Calu3 (cell line): ENCODE measurements around the gene PRAMEF2. TPM values are rescaled to one million over a fixed set of nuclear protein-coding genes. Genes with fewer than 3 reads are reported as not detected.

Experiments used
- total RNA-seq: library from RNA; stranded (reverse); gene quantifications from 2 replicates; pipeline ENCODE4 v1.2.3, GENCODE V29; 2022

The PRAMEF2 gene
- total RNA-seq, 1 experiment from 2014 or later, result not detected

Other genes starting within 250 kb of the PRAMEF2 start
- gene DHRS3, start 238.9 kb upstream of the PRAMEF2 start, total RNA-seq, result 173 and 239 TPM in 2 replicates
- gene AADACL4, start 213.0 kb upstream of the PRAMEF2 start, total RNA-seq, result not detected in 2 replicates
- not detected in 2 replicates for gene AADACL3, start 141.0 kb upstream of the PRAMEF2 start, total RNA-seq
- gene CFAP107, start 110.9 kb upstream of the PRAMEF2 start, total RNA-seq, result not detected in 2 replicates
- not detected in 2 replicates for gene PRAMEF12, start 83.3 kb upstream of the PRAMEF2 start, total RNA-seq
- not detected in 2 replicates for gene PRAMEF1, start 65.7 kb upstream of the PRAMEF2 start, total RNA-seq
- gene PRAMEF11, start 25.7 kb upstream of the PRAMEF2 start, total RNA-seq, result not detected in 2 replicates
- not detected in 2 replicates for gene HNRNPCL1, start 8.4 kb upstream of the PRAMEF2 start, total RNA-seq
- not detected in 2 replicates for gene PRAMEF4, start 29.1 kb downstream of the PRAMEF2 start, total RNA-seq
- gene PRAMEF10, start 41.2 kb downstream of the PRAMEF2 start, total RNA-seq, result not detected in 2 replicates
- not detected in 2 replicates for gene PRAMEF7, start 59.5 kb downstream of the PRAMEF2 start, total RNA-seq
- not detected in 2 replicates for gene PRAMEF6, start 90.5 kb downstream of the PRAMEF2 start, total RNA-seq
- not detected in 2 replicates for gene PRAMEF27, start 199.5 kb downstream of the PRAMEF2 start, total RNA-seq
- not detected in 2 replicates for gene HNRNPCL3, start 203.7 kb downstream of the PRAMEF2 start, total RNA-seq
- gene PRAMEF25, start 213.7 kb downstream of the PRAMEF2 start, total RNA-seq, result not detected in 2 replicates